ENCODE results near the gene COQ9.

COQ9 gene

GRCh38 chr16:57473906-57474305 is 26.6 kb downstream of the COQ9 start:
- DNase-seq = no peak

DNA sequence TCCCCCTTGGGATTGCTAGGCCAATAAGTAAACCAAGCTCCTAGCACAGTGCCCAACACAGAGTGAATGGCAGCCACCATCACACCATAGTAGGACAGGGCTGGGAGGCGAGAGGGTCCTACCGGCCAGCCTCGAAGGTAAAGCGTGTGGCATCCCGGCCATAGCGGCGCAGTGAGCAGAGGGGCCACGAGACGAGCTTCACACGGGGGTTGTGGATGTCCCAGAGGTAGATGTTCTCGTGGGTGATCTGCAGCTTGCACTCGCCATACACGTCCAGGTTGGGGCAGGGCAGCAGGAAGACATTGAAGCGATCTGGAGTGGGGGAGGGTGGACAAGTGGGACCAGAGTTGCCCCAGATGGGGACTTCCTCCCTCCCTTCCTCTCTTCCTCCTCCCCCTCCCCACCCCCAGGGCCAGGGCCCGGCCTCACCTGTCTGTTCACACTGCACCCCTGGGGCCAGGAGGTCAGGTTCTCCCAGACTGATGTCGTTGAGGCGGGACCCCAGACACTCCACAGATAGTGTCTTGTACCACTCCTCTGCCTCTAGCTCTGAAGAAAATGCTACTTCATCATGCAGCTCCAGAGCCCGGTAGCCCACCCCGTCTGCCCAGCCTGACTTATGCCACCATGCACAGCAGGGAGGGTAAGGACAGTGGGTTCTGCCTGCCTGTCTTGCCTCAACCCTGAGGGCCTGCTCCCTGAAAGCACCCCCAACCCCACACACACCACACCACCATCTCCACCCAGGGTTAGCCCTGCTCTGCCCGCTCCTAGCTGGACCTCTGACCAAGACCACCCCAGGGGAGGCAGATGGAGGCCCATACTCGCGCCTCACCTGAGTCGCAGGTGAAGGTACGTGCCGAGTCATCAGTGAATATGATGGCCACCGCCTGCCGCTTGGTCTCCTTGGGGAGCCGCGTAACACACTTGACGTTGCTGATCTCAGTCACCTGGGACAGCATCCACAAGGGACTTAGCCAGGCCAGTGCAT is 27.7 kb downstream of the COQ9 start:
- peak in 1 of 5 donors; percentile 11 for DNase-seq

GRCh38 chr16:57475711-57476339 is 28.5 kb downstream of the COQ9 start:
- DNase-seq = peak; percentile 48 to 86 (median 67)

DNA sequence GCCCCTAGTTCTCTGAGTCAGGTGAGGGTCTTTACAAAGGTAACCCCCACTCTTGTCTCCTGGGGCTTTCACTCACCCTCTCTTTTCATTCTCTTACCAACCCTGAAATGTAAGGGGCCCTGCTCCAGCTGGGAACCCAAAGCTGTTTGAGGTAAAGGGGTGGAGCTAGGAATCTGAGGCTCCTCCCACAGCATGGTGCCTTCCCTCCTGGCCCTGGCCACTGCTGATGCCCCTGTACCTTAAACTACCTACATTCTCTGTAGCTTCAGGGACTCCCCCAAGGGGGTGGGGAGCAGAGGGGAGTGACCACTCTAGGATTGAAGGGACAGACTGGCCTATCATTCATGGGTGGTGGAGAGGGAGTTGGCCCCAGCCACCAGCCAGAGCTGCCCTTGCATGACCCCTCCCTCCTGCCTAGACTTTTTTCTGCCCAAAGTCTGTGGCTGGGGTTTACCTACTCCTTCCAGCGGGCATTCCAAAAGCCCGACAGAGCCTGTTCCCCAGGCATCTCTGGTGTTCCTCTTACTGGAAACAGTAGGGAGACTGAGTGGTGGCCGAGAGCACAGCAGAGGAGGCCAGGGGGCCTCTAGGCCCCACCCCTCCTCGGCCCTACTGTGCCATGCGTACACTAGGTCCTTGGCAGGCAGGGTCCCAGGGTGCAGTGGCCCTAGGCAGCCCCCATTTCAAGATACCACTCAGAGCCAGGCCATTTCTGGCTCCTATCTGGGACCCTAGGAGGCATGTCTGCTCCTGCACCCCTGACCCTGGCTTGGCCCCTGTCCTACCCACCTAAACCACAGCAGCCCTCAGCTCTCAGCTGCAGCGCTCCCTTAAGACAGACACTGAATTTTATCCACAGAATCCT is 29.5 kb downstream of the COQ9 start:
- DNase-seq = peak in 1 of 5 donors; percentile 4

DNA sequence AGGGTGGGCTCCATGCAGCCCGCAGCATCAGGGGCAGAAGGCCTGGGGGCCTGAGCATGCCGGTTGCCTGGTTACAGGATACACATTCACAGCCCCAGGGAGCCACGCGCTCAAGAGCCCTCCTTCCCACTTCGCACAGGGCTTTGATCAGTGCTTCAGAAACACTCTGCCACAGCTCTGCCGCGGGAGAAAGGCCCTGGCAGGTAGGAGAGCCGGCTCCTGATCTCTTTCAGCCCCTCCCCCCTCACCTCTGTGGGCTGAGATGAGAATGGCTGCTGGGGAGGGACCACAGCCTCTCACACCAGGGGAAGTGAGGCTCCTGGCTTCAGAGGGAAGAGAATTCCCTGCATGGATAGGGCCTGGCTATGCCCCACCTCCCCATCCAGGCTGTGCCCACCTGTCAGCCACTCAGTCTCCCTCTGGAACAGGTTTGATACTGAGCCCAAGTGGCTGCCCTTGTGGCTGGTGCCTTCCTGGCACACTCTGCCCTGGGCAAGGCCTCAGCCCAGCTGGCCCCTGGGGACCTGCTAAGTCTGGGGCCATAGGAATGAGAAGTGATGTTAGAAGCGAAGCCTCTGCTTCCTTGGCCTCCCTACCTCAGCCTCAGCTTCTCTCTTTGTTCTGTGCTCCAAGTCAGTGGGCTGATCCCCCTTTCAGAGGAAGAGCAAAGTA is 30.4 kb downstream of the COQ9 start:
- peak in 1 of 5 donors; percentile 4 for DNase-seq

DNA sequence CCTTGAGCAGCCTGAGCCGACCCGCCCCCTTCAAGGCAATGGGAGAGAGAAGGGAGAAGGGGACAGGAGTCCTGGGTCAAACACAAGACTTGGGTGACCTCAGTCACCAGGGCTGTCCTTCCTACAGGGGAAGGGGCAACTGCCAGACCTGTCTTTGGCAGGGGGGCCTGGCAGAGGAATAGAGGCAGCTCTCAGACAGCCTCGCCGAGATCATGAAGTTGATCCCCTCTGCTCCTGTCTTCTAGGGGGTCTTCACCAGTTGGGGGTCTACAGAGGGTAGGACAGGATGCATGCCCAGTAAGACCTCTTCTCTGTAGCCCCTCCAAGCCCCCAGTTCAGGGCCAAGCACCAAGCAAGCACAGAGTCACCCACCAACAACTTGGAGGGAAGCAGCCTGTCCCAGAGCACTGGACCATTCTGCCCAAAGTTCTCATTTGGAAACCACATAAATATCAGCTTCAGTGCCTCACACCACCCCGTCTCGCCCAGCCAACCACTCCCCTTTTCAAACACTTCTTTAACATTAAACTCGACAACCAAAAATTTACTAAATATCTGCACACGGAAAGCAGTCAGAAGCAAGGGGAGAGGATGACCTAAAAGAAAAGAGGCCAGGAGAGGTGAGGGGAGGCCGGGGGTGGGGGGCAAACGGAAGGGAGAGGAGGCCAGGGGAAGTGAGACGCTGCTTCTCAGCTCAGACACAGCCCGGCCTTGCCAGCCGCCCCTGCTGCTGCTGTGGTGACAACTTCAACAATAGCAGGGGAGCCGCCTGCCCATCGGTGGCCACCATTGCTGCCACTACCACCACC is 31.3 kb downstream of the COQ9 start:
- no peak for DNase-seq

DNA sequence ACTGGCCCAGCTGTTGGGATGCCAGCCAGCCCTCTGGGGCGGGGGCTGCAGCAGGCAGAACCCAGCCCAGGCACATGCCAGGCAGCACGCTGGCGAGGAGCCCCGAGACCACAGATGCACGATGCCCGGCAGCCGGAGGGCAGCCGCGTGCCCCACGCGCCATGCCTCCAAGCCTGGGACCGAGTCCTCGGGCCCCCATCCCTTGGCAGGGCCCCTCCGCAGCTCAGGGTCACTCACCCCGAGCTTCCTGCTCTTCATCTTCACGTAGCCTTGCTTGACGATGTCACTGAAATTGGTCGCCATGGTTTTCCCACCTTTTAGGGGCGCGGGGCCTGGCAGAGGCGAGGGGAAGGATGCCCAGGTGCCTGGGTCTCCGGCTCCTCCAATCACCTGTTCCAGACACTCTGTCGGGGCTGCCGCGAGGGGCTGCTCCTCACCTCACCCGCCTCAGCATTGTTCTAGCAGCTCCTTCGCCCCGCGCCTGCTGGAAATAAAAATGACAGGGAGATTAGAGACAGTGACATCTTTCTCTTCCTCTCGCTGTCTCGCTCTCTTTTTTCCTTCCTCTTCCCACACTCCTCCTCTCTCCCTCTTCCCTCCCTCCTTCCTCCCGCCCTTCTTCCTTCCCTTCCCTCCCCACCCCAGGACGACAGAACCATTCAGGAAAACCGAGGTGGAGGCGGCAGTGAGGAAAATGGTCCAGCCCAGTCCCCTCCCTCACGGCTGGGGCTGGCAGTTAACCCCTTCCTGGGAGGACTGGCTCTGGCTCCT is 32.1 kb downstream of the COQ9 start:
- no peak for DNase-seq

GRCh38 chr16:57479976-57480753 is 32.9 kb downstream of the COQ9 start:
- no peak for DNase-seq

GRCh38 chr16:57480754-57481230 is 33.5 kb downstream of the COQ9 start:
- no peak for DNase-seq

- DNase-seq = no peak
Measured at GRCh38 chr16:57481421-57481820, 34.1 kb downstream of the COQ9 start.

DNA sequence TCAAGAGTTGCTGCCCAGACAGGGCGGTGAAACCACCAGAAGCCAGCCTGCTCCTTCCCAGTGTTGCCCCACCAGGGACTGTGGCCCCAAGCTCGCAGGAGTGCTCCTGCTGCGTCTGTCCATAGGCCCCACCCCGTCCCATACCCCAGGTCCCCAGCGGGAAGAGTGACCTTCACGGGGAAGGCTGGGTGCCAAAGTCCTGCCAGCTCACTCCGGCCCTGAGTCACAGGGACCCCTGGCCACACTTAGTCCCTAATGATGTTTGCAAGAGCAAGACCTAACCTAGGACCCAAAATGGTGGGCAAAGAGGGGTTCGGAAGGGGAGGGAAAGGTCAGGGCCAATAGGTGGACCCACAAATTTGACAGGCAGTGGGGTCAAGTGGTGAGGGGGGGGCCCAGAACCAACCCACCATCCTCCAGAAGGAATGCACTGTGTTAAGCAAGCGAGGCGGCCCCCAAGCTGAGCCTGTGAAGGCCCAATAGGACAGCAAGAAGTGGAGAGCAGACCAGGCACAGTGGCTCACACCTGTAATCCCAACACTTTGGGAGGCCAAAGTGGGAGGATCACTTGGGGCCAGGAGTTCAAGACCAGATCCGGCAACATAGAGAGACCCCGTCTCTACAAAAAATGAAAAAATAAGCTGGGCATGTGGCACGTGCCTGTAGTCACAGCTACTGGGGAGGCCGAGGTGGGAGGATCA is 35.7 kb downstream of the COQ9 start:
- DNase-seq = peak in 1 of 5 donors; percentile 1

- peak in 1 of 5 donors; percentile 2 for DNase-seq
Measured at GRCh38 chr16:57483725-57484514, 36.6 kb downstream of the COQ9 start.

- no peak for DNase-seq
Measured at GRCh38 chr16:57484515-57485005, 37.3 kb downstream of the COQ9 start.

- no peak for DNase-seq
Measured at GRCh38 chr16:57485091-57485915, 38.0 kb downstream of the COQ9 start.

- peak; percentile 62 to 77 (median 71) for DNase-seq
Measured at GRCh38 chr16:57485916-57486857, 38.9 kb downstream of the COQ9 start, which contains the start of gene DOK4. Gene DOK4 (minus strand): TSS chr16:57486493. CDS start chr16:57479507, 6,986 bp downstream.

Data from T-helper 1 cell (primary cell).